ENCODE results near the gene ERF. TPM values are rescaled to one million over a fixed set of nuclear protein-coding genes. Genes with fewer than 3 reads are reported as not detected.

ERF gene
- polyA plus RNA-seq, 1 donor = 33.8 TPM

DNA sequence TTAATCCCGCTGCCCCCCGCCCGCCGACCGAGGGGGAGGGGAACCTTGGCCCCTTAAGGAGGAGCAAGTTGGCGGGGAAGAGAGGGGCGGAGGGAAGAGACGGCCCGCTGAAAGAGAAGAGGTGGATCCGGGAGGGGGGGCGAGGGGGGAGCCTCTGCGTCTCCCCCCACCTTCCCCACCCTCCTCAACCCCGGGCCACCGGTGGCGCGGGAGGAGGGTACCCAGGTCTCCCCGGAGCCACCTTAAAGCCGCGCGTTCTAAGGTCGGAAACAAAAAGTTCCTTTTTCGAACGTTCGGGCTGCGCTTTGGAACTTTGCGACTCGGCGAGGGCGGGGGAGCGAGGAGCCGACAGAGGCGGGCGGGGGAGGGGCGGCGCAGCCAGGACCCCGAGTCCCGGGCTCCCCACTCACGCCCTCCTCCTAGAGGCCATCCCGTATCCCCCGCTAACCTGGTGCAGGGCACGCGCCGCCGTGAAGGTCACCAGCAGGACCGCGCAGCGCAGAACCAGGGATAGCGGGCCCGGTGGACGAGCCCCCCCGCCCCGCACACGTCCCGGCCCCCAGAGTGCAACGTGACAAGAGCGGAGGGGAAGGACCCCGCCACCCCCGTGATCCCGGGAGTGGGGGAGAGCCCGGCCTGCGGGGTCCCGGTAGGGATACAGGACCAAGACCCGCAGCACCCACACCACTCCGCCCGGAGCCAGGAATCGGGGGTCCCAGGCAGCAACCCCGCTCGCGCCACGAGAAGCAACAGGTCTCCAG, 659 bp downstream of the ERF start:
- DNase-seq (ENCODE audit: low read depth) = no peak

DNA sequence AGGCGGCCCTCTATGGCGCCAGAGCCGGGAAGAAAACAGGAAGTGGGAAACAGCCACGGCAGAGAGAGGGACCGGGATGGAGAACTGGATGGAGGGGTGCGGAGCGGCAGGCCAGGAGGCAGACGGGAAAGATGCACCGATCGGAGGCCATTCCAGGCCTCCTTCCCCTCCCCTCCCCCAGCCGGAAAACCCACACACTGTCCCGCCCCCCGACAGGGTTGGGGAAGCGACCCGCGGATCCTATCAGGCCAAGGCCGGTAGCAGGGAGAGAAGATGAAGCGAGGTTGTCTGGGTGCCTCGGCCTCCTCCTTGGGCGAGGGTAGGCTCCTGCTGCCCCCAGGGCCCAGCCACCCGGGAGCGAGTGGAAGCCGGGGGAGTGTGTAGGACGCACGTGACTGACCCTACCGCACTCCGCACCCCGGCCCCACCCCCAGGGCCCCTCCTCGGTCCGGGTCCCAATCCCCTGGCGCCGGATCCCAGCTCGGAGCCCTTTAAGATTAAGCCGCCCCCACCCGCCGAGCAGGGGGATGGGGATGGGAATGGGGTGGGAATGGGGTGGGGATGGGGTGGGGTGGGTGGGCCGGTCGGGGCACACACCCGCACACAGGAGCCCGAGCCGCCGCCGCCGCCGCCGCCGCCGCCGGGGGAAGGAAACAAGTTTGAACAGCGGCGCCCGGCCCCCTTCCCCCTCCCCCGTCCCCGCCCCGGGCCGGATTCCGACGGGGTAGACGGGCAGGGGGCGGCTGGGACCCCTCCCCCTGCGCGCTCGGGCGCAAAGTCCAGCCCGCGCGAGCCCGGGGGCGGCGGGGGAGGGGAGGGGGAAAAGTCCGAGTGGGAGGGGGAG, 1.5 kb downstream of the ERF start:
- no peak for DNase-seq (ENCODE audit: low read depth)

DNA sequence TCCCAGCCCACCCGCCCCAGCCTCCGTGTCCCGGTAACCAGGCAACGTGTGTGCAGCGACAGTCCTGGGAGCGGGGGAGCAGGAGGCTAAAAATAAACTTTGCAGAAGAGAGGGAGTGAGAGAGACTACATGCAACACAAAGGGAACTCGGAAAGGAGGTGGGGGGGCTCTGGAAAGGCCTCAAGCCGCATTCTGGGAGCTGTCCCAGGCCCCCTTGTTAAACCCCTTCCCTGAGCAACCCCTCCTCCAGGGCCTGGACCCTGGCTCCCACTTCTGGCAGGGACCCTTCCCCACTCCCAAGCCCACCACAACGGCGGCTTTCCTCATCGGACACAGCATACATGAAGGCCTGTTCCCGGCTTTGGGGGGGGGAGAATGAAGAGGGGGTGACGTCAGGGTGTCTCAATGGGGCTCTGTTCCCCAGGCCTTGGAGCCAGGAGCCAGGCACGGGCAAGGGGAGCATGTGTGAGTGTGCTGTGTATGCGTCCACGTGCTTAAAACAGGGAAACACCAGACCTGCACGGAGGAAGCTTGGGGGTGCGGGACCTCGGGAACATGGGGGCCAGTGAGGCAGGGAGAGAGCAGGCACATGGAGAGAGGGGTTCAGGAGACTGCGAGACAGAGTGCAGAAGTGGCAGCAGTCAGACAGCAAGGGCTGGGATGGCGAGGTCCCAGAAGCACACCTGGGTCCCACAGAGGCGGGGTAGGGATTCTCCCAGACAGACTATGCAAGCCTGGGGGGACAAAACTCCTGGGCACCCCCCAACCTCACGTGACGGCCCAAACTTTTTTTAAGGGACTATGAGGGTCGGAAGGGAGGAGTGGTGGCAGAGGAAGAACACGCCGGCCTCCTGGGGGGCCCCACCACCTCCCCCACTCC, 2.3 kb downstream of the ERF start:
- DNase-seq (ENCODE audit: low read depth) = no peak

GRCh38 chr19:42251572-42252358, 3.2 kb downstream of the ERF start:
- no peak for DNase-seq (ENCODE audit: low read depth)

DNA sequence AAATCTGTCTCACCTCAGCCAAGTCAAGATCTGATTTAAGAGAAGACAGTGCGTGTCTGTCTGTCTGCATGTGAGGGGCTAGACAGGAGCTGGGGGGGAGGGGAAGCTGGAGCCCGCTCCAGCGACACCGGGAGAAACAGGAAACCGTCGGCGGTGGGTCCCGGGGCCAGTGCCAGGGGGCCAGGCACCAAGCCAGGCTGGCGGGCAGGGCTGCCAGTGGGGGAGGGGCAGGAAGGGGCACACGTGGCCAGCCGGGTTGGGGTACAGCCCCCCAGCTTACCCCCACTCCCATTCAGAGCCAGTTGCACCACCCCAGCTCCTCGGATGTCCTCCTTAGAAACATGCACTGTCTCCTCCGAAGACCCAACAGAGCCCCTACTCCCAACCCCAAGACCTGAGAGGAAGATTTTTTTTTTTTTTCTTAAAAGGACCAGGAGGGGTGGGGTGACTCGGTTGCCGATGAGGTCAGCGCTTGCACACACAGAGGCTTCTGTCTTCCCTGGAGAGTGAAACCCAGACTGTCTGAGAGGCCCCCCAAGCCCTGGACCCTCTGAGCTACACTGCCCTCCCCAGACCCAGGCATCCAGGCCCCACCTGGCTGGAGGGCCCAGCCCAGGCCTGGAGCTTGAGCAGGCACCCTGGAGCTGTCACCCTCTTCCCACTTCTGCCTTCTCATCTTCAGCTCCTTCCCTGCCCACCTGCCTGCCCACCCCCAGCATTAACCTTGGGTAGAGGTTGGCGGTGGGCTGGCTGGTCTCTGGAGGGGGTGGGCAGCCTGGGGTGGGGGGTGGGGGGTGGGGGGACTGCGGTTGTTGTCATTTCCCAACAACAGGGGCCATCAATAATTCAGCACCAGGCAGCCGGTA, 4.0 kb downstream of the ERF start:
- DNase-seq (ENCODE audit: low read depth) = no peak

DNA sequence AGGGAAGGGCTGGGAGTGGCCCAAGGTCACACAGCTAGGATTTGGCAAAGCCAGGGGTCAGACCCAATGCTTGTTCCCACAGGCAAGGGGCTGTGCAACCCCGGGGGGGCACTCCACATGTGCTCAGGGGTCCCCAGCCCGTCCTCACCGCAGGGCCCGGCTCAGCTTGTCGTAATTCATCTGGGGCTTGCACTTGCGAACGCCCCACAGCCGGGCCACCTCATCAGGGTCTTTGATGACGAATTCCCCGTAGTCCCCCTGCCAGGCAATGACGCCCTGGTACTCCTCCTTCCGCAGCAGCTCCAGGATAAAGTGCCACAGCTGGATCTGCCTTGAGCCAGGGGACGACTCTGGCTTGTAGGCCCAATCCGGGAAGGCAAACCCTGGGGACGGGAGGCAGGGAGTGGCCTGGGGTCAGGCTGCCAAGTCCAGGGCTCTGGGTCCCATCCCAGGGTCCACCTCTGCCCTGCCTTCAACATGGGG, 4.7 kb downstream of the ERF start:
- no peak for DNase-seq (ENCODE audit: low read depth)

DNA sequence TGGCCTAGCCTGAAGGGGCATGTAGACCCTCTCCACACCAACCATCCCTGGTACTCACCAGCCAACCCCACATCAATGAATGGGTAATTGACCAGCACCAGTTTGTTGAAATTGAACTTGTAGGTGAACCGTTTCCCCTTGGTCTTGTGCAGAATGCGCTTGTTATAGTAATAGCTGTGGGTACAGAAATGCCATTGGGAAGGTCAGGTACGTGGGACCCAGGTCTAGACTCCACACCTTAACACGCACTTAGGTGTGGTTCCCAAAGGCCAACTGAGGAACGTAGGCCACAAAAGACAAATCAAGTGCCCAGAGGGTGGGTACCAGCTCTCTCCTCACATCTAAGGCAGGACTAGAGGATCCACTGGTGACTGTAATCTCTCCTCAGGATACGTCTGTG, 5.2 kb downstream of the ERF start:
- DNase-seq (ENCODE audit: low read depth) = no peak

GRCh38 chr19:42249149-42249750, 5.7 kb downstream of the ERF start:
- DNase-seq (ENCODE audit: low read depth) = no peak

- DNase-seq (ENCODE audit: low read depth) = no peak
Measured at GRCh38 chr19:42248270-42249148, 6.4 kb downstream of the ERF start.

DNA sequence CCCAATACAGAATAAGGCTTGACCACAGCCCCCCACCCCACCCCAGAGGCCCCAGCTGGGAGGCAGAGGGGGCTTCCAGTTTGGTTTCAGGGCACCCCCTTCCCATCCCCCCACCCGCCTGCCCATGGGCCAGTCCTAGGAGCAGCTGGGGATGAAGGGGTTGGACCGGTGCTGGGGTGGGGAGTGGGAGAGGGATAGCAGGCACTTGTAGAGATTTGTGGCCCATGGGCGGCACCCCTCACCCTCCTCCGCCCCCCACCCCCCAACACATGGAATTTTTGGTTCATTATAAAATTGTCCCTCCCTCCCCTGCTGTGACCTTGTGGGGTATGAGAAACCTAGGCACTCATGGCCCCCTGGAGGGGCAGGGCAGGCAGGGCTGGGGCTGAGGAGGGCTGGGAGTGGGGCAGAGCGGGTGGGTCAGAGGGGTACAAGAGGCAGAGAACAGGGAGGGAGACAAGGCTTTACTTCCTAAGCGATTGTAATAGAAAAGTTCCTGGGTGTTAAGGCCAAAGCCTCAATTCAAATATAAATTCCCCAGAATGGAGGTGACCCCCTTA, 7.2 kb downstream of the ERF start:
- DNase-seq (ENCODE audit: low read depth) = no peak

DNA sequence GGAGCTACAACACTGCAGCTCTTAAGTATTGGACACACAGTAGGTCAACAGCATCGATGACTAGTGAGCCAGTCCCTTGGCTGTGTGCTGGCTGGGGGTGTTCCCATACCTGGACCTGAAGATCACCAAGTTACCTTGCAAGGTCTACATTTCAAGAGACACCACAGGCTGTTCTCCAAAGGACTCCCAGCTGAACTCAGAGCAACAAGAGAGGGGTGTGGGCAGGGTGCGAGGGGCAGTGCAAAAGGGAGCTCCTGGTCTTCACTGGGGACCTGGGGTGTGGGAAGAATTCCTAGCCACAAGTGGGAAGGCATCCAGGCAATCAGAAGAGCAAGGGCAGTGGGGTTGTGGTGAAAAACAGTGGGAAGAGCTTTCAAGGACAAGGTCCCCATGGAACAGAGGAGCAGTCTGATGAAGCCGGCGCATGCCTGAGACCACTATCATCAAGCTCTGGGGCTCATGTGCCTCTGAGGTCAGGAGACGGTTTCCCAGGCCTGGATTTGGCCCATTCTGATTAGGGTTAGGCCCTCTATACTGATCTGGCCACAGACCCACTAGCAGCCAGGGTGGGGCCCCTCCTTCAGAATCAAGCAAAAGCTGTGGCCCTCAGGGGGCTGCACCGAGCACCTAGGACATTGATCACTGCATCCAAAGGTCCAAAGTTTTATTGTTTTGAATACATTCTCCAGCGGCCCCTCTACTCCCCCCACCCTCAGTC, 7.8 kb downstream of the ERF start:
- DNase-seq (ENCODE audit: low read depth) = no peak

DNA sequence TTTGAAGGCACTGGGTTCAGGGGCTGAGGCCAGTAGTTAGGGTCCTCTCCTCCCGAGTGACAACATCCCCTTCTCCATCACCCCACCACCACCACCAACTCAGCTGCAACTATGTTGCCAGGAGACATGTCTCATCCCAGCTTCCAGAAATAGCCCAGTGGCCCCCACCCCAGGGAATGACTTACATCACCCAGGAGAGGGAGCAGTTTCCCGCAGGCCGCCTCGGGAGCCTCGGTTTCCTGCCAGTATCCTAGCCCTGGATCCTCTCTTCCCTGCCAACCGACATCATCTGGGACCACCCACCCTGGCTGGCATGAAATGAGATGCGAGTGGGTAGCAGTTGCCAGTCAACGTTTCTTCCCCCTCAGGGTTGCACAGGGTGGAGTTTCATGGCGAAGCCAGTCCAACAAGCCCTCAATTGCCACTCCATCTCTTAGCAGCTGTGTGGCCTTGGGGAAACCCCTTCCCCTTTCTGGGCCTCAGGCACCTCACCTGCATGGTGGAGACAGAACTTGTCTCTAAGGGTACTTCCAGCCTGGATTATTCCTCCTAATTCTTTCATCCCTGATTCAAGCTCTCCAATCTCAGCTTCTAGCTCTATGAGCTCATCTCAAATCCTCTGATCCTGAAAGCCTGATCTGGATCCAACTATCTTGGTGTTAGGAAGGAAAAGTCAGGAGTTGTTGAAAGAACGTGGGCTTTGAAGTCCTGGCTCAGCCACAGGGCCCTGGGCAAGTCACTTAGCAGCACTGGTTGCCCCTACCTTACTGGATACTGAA, 8.6 kb downstream of the ERF start:
- no peak for DNase-seq (ENCODE audit: low read depth)

- DNase-seq (ENCODE audit: low read depth) = no peak
Measured at GRCh38 chr19:42245231-42245630, 9.7 kb downstream of the ERF start.

GRCh38 chr19:42244347-42245220, 10.3 kb downstream of the ERF start:
- peak; percentile 95 for DNase-seq (ENCODE audit: low read depth)

- DNase-seq (ENCODE audit: low read depth) = peak; percentile 99
Measured at GRCh38 chr19:42242512-42243409, 12.2 kb downstream of the ERF start, which contains the start of gene GSK3A. GSK3A (minus strand) TSS chr19:42242602; CDS start chr19:42242465, 137 bp downstream.
